Pulmonary artery endothelial cell (primary cell): Measurements from ENCODE around the gene ZNF831. TPM values are rescaled to one million over a fixed set of nuclear protein-coding genes. Genes with fewer than 3 reads are reported as not detected.

ENCODE experiments used
- DNase-seq: peaks from one replicate; pipeline ENCODE4 v3.0.0-alpha.2; 2011; ENCODE audit warnings: low read depth, low spot score
- total RNA-seq: library from RNA; depleted of rRNA; stranded (reverse); fragments of >200 nt; gene quantifications from 2 replicates; pipeline ENCODE4 v1.2.3, GENCODE V29; 2014

ZNF831 gene
- total RNA-seq, 1 donor from 2014 or later = not detected

- DNase-seq = no peak
Observed at GRCh38 chr20:59247731-59248684, 84.4 kb downstream of the ZNF831 start.

GRCh38 chr20:59250293-59250692 lies 86.7 kb downstream of the ZNF831 start:
- no peak for DNase-seq

GRCh38 chr20:59253325-59253724 lies 89.7 kb downstream of the ZNF831 start:
- no peak for DNase-seq

GRCh38 chr20:59253779-59254319 lies 90.2 kb downstream of the ZNF831 start:
- DNase-seq = no peak

GRCh38 chr20:59255256-59255655 lies 91.6 kb downstream of the ZNF831 start:
- no peak for DNase-seq

- DNase-seq = no peak
Observed at GRCh38 chr20:59258221-59258621, 94.6 kb downstream of the ZNF831 start.

GRCh38 chr20:59259946-59260345 lies 96.3 kb downstream of the ZNF831 start:
- no peak for DNase-seq

- no peak for DNase-seq
Observed at GRCh38 chr20:59265298-59265697, 101.7 kb downstream of the ZNF831 start.

- DNase-seq = no peak
Observed at GRCh38 chr20:59268870-59269269, 105.2 kb downstream of the ZNF831 start.

GRCh38 chr20:59269411-59270025 lies 105.9 kb downstream of the ZNF831 start:
- no peak for DNase-seq

GRCh38 chr20:59270380-59270779 lies 106.8 kb downstream of the ZNF831 start:
- DNase-seq = no peak

- no peak for DNase-seq
Observed at GRCh38 chr20:59273739-59274357, 110.2 kb downstream of the ZNF831 start.

- DNase-seq = no peak
Observed at GRCh38 chr20:59276938-59277337, 113.3 kb downstream of the ZNF831 start.

GRCh38 chr20:59284470-59284869 lies 120.8 kb downstream of the ZNF831 start:
- DNase-seq = no peak

GRCh38 chr20:59289994-59290393 lies 126.4 kb downstream of the ZNF831 start:
- no peak for DNase-seq

- DNase-seq = no peak
Observed at GRCh38 chr20:59291740-59292383, 128.2 kb downstream of the ZNF831 start.

- DNase-seq = no peak
Observed at GRCh38 chr20:59295531-59295930, 131.9 kb downstream of the ZNF831 start.

- no peak for DNase-seq
Observed at GRCh38 chr20:59297686-59298085, 134.1 kb downstream of the ZNF831 start.

- DNase-seq = no peak
Observed at GRCh38 chr20:59299945-59300332, 136.3 kb downstream of the ZNF831 start.

GRCh38 chr20:59300333-59301081 lies 136.9 kb downstream of the ZNF831 start, which contains the start of gene EDN3:
Gene EDN3 (plus strand): TSS chr20:59300611. CDS start chr20:59300813, 202 bp downstream.
- no peak for DNase-seq
